Thyroid gland (tissue), 4 donors: Measurements from ENCODE around the gene CLMN. TPM values are rescaled to one million over a fixed set of nuclear protein-coding genes. Genes with fewer than 3 reads are reported as not detected.

ENCODE experiments used
- DNase-seq, 2 donors: peaks; one replicate each; pipeline ENCODE4 v3.0.0-alpha.2; 2019
- H3K27ac ChIP-seq, 3 donors: fragments of 200-600 bp; sonication (generic); 1 replicate in 2 of 3; 2 replicates in 1 of 3; pipeline ENCODE4 v1.5.1; 2016 to 2019; ENCODE audit warnings: mild to moderate bottlenecking in 1 of 3, moderate library complexity in 1 of 3
- H3K27me3 ChIP-seq: fragments of 200-600 bp; sonication (generic); one replicate; pipeline ENCODE4 v1.5.1; 2019
- H3K36me3 ChIP-seq, 2 donors: fragments of 200-600 bp; sonication (generic); one replicate each; pipeline ENCODE4 v1.5.1; 2016 to 2019
- H3K4me1 ChIP-seq, 2 donors: fragments of 200-600 bp; sonication (generic); one replicate each; pipeline ENCODE4 v1.5.1; 2017 to 2019
- H3K4me3 ChIP-seq, 3 donors: fragments of 200-600 bp; sonication (generic); replicated peaks in 1 of 3; 1 replicate in 2 of 3; 2 replicates in 1 of 3; pipeline ENCODE4 v1.5.1; 2016; ENCODE audit warnings: mild to moderate bottlenecking in 1 of 3
- H3K9me3 ChIP-seq: fragments of 200-600 bp; sonication (generic); one replicate; pipeline ENCODE4 v1.5.1; 2017
- CTCF ChIP-seq, 6 experiments: fragments of 200-600 bp in 3 of 6; fragments of 450-650 bp in 3 of 6; sonication (generic) in 3 of 6; IDR thresholded peaks; one replicate each; pipeline ENCODE4 v1.5.1; 2016 to 2019; ENCODE audit warnings: antibody characterized with exemption in 6 of 6, mild to moderate bottlenecking in 2 of 6, inconsistent platforms in 1 of 6, moderate library complexity in 1 of 6
- POLR2A ChIP-seq, 2 donors: fragments of 450-650 bp; IDR thresholded peaks; one replicate each; pipeline ENCODE4 v1.6.1; 2017; ENCODE audit warnings: antibody characterized with exemption in 2 of 2, mild to moderate bottlenecking in 2 of 2, moderate library complexity in 1 of 2
- WGBS, 2 donors: methylation state at CpG; one replicate each; pipeline ENCODE4 v1.1.5; 2017; 5-methylcytosine and 5-hydroxymethylcytosine counted together
- intact Hi-C: fragments of 100-400 bp; cut with DNase I; formaldehyde crosslinking; loops from one replicate; pipeline ENCODE4 v1.15.1; 2023
- total RNA-seq, 4 donors: library from RNA; depleted of rRNA; stranded (reverse); fragments of >200 nt; gene quantifications; one replicate each; pipeline ENCODE4 v1.2.3, GENCODE V29; 2016

Gene CLMN
- total RNA-seq, 4 donors from 2014 or later: 15.3 to 29.9 (median 17.8) TPM

- no peak for DNase-seq
- intact Hi-C loops: no loop called here
- H3K27me3 ChIP-seq: no peaks in the 10 kb centered on the region
- no peaks in the 10 kb centered on the region for H3K36me3 ChIP-seq
- WGBS, 2 donors: 96 to 98% methylated on average over 10 of the region's 10 CpGs
- H3K4me1 ChIP-seq: peaks cover 65 to 67% of the 10 kb centered on the region in 2 donors
- no peak for TF ChIP-seq CTCF (IDR thresholded peaks at IDR 0.05)
- no peak for TF ChIP-seq POLR2A (IDR thresholded peaks at IDR 0.05)
- no peaks in the 10 kb centered on the region for H3K9me3 ChIP-seq
- H3K27ac ChIP-seq: no peak overlapping the region
- H3K4me3 ChIP-seq: no peak overlapping the region
Measured at GRCh38 chr14:95238487-95239298, 81.0 kb downstream of the CLMN start.

GRCh38 chr14:95237958-95238340 is 81.8 kb downstream of the CLMN start:
- Histone ChIP-seq H3K9me3 (no peaks in the 10 kb centered on the region), H3K4me3 (no peak overlapping the region), H3K36me3 (no peaks in the 10 kb centered on the region), H3K27me3 (no peaks in the 10 kb centered on the region), H3K27ac (peak overlapping the region in 1 of 3 donors; percentile 10), H3K4me1 (peaks cover 67 to 72% of the 10 kb centered on the region in 2 donors)
- DNase-seq: no peak
- no peak for TF ChIP-seq POLR2A (IDR thresholded peaks at IDR 0.05)
- TF ChIP-seq CTCF (IDR thresholded peaks at IDR 0.05): no peak
- intact Hi-C loops: no loop called here
- 61 to 71% methylated on average over 11 of the region's 11 CpGs for WGBS, 2 donors

GRCh38 chr14:95237121-95237957 is 82.4 kb downstream of the CLMN start:
- no peak for TF ChIP-seq CTCF (IDR thresholded peaks at IDR 0.05)
- no peak for TF ChIP-seq POLR2A (IDR thresholded peaks at IDR 0.05)
- H3K27me3 ChIP-seq: no peaks in the 10 kb centered on the region
- H3K36me3 ChIP-seq: no peaks in the 10 kb centered on the region
- H3K4me1 ChIP-seq: peaks cover 72 to 78% of the 10 kb centered on the region in 2 donors
- 81 to 86% methylated on average over 13 to 15 of the region's 17 CpGs for WGBS, 2 donors
- H3K9me3 ChIP-seq: no peaks in the 10 kb centered on the region
- no peak overlapping the region for H3K4me3 ChIP-seq
- H3K27ac ChIP-seq: peak overlapping the region in 1 of 3 donors; percentile 10
- intact Hi-C loops: no loop called here
- no peak for DNase-seq

- intact Hi-C loops: no loop called here
- Histone ChIP-seq H3K4me3 (no peak overlapping the region), H3K27ac (peak overlapping the region in 2 of 3 donors; percentile 92), H3K27me3 (no peaks in the 10 kb centered on the region), H3K36me3 (no peaks in the 10 kb centered on the region), H3K4me1 (peaks cover 76 to 84% of the 10 kb centered on the region in 2 donors), H3K9me3 (no peaks in the 10 kb centered on the region)
- no peak for DNase-seq
- TF ChIP-seq POLR2A (IDR thresholded peaks at IDR 0.05) (no peak), CTCF (IDR thresholded peaks at IDR 0.05) (no peak)
- WGBS, 2 donors: 78 to 93% methylated on average over 3 to 9 of the region's 12 CpGs
Measured at GRCh38 chr14:95236221-95236620, 83.5 kb downstream of the CLMN start.
